HG02610 (cell line): ENCODE results near the gene IFT22.
"Not testable (repeated sequence)": the region's sequence is repeated elsewhere in the genome, so short reads cannot be mapped to it uniquely, and the experiment has no call there.

Source experiments
- ATAC-seq: cut with Tn5 transposase; IDR thresholded peaks from one replicate; pipeline ENCODE4 v1.9.1; 2021; ENCODE audit warnings: mild to moderate bottlenecking, moderate library complexity; ENCODE audit not compliant: unreplicated experiment

The IFT22 gene

DNA sequence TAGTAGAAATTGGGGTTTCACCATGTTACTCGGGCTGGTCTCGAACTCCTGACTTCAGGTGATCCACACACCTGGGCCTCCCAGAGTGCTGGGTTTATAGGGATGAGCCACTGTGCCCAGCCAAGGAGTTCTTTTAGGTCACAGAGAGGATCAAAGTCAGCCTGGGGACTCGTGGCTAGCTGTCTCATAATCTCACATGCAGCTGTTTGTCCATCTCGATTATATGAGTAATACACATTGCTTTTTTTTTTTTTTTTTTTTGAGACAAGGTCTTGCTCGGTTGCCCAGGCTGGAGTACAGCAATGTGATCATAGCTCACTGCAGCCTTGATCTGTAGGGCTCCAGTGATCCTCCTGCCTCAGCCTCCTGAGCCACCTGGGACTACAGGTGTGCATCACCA, 2.2 kb downstream of the IFT22 start:
- no peak for ATAC-seq

GRCh38 chr7:101315336-101315735, 6.3 kb downstream of the IFT22 start:
- no peak for ATAC-seq

DNA sequence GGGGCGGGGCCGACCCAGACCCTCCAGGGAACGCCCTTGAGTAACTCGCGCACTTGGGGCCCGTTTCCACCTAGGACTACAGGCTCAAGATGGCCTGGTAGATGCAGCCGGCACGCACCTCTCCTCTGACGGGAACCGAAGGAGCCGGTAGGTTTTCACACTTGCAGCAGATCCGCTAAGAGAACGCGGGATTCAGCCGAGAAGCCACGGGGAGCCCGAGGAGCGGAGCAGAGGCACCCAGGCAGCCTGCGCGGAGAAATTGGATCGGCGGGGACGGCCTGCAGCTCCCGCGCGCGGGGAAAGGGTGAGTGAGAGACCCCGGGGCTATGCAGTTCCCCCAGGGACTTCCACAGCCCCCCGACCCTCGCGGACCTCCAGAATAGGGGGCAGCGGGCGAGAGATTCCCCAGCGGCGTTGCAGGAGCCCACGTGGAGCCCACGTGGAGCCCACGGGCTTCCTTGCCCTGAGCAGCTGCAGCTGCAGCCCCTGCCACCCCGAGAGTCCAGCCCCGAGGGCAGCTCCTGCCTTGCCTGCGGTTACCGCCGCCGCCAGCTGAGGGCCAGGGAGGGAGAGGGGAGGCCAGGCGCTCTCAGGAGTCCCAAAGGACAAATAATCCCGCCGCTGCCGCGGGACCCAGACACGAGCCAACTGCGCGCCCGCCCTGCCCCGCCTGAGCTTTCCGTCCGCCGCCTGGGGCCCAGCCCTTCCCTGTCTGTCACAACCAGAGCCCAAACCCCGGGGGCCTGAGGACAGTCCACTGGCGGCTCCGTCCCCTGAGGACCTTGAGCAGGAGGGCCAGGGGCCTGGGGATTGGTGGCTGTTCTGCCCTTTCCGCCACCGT, 13.1 kb downstream of the IFT22 start:
- ATAC-seq: no peak

DNA sequence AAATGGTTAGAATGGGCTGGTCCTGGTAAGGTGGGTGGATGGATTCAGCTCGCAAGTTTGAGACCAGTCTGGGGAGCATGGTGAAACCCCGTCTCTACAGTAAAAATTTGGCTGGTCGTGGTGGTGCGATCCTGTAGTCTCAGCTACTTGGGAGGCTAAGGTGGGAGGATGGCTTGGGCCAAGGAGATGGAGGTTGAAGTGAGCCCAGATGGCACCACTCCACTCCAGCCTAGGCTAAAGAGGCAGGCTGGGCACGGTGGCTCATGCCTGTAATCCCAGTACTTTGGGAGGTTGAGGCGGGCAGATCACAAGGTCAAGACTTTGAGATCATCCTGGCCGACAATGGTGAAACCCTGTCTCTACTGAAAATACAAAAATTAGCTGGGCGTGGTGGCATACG, 15.3 kb downstream of the IFT22 start:
- no peak for ATAC-seq

GRCh38 chr7:101303102-101303701, 18.4 kb downstream of the IFT22 start:
- ATAC-seq: no peak

- ATAC-seq: no peak
Measured at GRCh38 chr7:101302641-101303101, 18.9 kb downstream of the IFT22 start.

DNA sequence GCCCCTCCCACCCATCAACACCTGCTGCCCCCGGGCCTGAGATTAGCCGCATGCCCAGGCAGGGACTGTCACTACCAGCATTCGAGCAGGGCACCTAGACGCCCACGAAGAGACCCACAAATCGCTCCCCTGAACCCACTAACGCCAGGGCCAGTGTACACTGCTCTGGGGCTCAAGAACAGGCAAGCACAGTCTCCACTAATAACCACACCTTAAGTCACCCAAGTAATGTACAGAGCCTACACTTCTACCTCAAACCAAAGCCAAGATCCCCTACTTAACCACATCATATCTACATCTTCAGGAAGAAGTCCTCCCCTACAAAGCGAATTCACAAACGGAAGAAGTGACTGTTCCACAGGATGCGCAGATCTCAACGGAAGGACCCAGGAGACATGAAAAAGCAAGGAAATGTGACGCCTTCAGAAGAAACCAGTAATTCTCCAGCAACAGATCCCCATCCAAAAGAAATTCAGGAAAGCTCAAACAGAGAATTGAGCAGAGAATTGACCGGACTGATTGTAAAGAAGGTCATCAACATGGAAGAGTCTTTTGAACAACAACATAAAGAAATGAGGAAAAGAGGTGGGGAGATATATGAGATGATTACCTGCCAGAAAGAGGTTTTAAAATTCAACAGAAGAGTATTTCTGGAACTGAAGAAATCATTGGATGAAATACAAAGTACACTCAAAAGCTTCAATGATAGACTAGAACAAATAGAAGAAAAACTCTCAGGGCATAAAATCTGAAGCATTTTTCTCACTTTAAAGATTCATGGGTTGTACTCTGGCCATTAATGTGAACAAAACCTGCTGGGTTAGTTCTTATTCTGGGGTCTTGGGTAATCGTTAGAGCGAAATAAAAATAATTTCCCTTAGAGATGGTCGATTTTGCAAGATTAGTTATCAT, 20.9 kb downstream of the IFT22 start:
- no peak for ATAC-seq

DNA sequence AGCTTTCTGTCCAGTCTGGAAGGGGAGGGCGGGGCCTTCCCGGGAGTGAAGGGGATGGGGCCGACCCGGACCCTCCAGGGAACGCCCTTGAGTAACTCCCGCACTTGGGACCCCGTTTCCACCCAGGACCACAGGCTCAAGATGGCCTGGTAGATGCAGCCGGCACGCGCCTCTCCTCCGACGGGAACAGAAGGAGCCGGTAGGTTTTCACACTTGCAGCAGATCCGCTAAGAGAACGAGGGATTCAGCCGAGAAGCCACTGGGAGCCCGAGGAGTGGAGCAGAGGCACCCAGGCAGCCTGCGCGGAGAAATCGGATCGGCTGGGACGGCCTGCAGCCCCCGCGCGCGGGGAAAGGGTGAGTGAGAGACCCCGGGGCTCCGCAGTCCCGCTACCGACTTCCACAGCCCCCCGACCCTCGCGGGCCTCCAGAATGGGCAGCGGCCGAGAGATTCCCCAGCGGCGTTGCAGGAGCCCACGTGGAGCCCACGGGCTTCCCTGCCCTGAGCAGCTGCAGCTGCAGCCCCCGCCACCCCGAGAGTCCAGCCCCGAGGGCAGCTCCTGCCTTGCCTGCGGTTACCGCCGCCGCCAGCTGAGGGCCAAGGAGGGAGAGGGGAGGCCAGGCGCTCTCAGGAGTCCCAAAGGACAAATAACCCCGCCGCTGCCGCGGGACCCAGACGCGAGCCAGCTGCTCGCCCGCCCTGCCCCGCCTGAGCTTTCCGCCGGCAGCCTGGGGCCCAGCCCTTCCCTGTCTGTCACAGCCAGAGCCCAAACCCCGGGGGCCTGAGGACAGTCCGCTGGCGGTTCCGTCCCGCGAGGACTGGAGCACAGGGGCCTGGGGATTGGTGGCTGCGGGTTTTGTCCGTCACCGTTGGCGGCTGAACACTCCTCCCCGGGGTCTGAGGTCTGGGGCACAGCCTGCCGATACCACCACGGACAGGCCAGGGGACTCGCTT, 21.8 kb downstream of the IFT22 start:
- ATAC-seq: no peak

DNA sequence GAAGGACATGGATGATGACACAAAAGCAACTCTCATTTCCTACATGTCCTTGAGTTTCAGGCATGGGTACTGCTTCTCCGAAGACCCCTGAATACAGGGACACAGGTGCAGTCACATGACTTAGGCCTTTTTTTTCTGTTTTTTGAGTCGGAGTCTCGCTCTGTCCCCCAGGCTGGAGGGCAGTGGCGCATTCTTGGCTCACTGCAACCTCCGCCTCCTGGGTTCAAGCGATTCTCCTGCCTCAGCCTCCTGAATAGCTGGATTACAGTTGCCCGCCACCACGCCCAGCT, 26.8 kb downstream of the IFT22 start:
- no peak for ATAC-seq

- no peak for ATAC-seq
Measured at GRCh38 chr7:101294039-101294831, 27.4 kb downstream of the IFT22 start.

DNA sequence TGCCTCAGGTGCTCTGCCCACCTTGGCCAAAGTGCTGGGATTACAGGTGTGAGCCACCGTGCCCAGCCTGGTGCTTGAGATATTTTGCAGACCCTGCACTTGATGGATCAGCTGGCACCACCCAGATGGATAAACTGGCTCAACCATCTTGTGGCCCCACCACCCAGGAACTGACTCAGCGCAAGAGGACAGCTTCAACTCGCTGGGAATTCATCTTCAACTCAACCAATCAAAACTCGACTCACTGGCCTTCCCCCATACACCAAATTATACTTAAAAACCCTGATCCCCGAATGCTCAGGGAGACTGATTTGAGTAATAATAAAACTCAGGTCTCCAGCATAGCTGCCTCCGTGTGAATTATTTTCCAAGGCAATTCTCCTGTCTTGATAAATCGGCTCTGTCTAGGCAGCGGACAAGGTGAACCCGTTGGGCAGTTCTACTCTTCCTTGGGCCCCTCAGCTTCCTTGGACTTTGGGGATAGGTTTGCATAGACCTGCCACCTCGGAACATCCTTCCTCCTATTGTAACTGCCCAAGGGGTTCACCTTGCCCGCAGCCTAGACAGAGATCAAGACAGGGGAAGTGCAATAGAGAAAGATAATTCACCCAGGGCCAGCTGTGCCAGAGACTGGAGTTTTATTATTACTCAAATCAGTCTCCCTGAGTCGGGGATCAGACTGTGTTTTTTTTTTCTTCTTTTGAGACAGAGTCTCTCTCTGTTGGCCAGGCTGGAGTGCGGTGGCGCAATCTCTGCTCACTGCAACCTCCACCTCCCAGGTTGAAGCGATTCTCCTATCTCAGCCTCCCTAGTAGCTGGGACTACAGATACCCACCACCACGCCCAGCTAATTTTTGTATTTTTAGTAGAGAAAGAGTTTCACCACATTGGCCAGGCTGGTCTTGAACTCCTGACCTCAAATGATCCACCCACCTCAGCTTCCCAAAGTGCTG, 28.3 kb downstream of the IFT22 start:
- not testable (repeated sequence) for ATAC-seq

DNA sequence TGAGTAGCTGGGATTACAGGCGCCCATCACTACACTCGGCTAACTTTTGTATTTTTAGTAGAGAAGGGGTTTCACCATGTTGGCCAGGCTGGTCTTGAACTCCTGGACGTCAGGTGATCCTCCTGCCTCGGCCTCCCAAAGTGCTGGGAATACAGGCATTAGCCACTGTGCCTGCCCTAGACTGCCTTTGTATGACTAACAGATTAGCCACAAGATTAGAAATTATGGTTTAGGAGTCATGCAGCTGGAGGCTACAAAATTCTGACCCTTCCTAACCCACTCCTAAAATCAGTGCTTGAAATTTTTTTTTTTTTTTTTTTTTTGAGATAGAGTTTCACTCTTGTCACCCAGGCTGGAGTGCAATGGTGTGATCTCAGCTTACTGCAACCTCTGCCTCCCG, 29.0 kb downstream of the IFT22 start:
- ATAC-seq: not testable (repeated sequence)

GRCh38 chr7:101290186-101291037, 31.2 kb downstream of the IFT22 start:
- ATAC-seq: not testable (repeated sequence)

GRCh38 chr7:101289687-101290086, 31.9 kb downstream of the IFT22 start:
- ATAC-seq: not testable (repeated sequence)

GRCh38 chr7:101288439-101288838, 33.2 kb downstream of the IFT22 start:
- ATAC-seq: no peak

DNA sequence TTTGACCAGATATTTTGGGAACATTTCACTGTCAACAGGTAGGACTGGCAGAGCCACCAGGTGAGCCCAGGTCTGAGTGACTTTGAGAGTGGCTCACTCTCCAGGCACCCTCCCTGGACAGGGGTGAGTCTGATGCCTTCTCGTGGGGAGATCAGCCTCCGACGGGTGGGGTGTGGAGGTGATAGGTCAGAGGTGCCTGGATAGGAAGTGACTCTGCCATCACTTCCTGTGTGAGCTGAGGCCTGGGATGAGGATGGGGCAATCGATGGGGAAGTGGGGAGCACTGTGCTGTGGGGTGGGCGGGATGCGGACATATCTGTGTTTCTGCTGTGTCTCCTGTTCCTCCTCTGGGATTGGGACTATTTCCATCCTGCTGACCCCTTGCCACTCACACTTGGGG, 34.6 kb downstream of the IFT22 start:
- no peak for ATAC-seq

DNA sequence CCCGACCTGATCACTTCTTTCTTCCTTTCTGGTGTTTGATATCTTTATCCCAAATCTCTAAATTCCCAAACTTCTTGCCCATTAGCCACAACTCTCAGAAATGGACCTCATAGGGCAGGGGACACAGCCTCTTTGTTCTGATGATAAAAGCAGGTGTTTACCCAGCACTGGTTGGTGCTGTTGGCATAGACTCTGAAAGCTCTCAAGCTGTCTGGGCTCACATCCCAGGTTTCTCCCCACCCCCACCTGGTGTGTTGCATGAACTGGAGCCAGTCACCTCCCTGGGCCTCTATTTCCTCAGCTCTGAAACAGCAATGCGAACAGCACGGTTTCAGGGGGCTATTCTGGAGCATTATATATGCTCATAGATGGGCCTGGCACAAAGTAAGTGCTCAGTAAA, 35.7 kb downstream of the IFT22 start:
- ATAC-seq: not testable (repeated sequence)

DNA sequence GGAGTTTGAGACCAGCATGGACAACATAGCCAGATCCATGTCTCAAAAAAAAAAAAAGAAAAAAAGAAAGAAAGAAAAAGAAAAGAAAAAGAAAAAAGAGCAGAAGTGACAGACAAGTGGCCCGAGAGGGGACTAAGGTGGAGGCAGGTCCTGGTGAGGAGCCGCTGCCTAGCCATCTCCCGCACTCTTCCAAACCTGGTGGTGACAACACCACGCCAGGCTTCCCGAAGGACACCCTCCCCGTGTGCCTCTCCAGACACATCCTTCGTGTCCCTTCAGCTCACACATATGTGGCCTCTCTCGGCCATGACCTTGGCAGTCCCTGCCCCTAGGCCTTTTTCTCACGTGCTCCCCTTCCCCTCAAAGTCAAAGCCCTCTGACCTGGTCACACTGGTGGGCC, 36.4 kb downstream of the IFT22 start:
- no peak for ATAC-seq
